Fibroblast of lung (primary cell): ENCODE results near the gene P2RY6. TPM values are rescaled to one million over a fixed set of nuclear protein-coding genes. Genes with fewer than 3 reads are reported as not detected.

Experiments used
- DNase-seq, 2 donors: peaks; one replicate each; pipeline versions ENCODE4 v3.0.0 to v3.0.0-alpha.2; 2010; ENCODE audit warnings: low read depth in 2 of 2
- H2AFZ ChIP-seq: 2 replicates; pipeline ENCODE4 v1.5.1; 2012; ENCODE audit warnings: low read length, control low read depth, inconsistent platforms
- H3K27ac ChIP-seq: 2 replicates; pipeline ENCODE4 v1.5.1; 2011; ENCODE audit warnings: low read length, control low read depth; ENCODE audit not compliant: insufficient read depth
- H3K27me3 ChIP-seq: 2 replicates; pipeline ENCODE4 v1.5.1; 2011; ENCODE audit warnings: mild to moderate bottlenecking, low read length; ENCODE audit not compliant: control insufficient read depth, insufficient read depth
- H3K36me3 ChIP-seq: 2 replicates; pipeline ENCODE4 v1.5.1; 2011; ENCODE audit warnings: low read length; ENCODE audit not compliant: control insufficient read depth, insufficient read depth
- H3K4me1 ChIP-seq: 2 replicates; pipeline ENCODE4 v1.5.1; 2011; ENCODE audit warnings: low read length; ENCODE audit not compliant: control insufficient read depth, insufficient read depth; ENCODE audit errors: extremely low read depth
- H3K4me2 ChIP-seq: 2 replicates; pipeline ENCODE4 v1.5.1; 2011; ENCODE audit warnings: low read length, control low read depth; ENCODE audit not compliant: insufficient read depth; ENCODE audit errors: extremely low read depth
- H3K4me3 ChIP-seq, 4 experiments: fragments of 200-600 bp in 1 of 4; sonication (generic) in 1 of 4; replicated peaks in 1 of 4; 2 replicates each; pipeline ENCODE4 v1.5.1; 2011 to 2016; ENCODE audit warnings: low read length in 4 of 4, low read depth in 3 of 4, mild to moderate bottlenecking in 3 of 4, control low read depth in 2 of 4, inconsistent platforms in 1 of 4, mixed read lengths in 1 of 4; ENCODE audit not compliant: insufficient read depth in 1 of 4; ENCODE audit errors: control extremely low read depth in 1 of 4
- H3K79me2 ChIP-seq: 2 replicates; pipeline ENCODE4 v1.5.1; 2012; ENCODE audit warnings: mild to moderate bottlenecking, low read length, inconsistent platforms; ENCODE audit not compliant: control insufficient read depth, insufficient read depth
- H3K9ac ChIP-seq: 2 replicates; pipeline ENCODE4 v1.5.1; 2011; ENCODE audit warnings: mild to moderate bottlenecking, low read length, control low read depth; ENCODE audit not compliant: insufficient read depth
- H3K9me3 ChIP-seq: 2 replicates; pipeline ENCODE4 v1.5.1; 2012; ENCODE audit warnings: low read depth, low read length; ENCODE audit not compliant: control insufficient read depth, insufficient read depth
- H4K20me1 ChIP-seq: 2 replicates; pipeline ENCODE4 v1.5.1; 2011; ENCODE audit warnings: low read length; ENCODE audit not compliant: control insufficient read depth, insufficient read depth; ENCODE audit errors: extremely low read depth
- CTCF ChIP-seq, 2 donors: IDR thresholded peaks in 1 of 2; conservative IDR thresholded peaks in 1 of 2; 1 replicate in 1 of 2; 2 replicates in 1 of 2; pipeline ENCODE4 v1.5.1; 2011 to 2012; ENCODE audit warnings: low read length in 2 of 2, control low read depth in 1 of 2, inconsistent platforms in 1 of 2, low read depth in 1 of 2, mild to moderate bottlenecking in 1 of 2
- EZH2 ChIP-seq: IDR thresholded peaks from 2 replicates; pipeline ENCODE4 v1.5.1; 2012; ENCODE audit warnings: low read length, control low read depth, mild to moderate bottlenecking; ENCODE audit errors: missing control alignments
- polyA plus RNA-seq, 2 donors: library from polyadenylated mRNA; depleted of rRNA in 1 of 2; stranded (reverse) in 1 of 2; unstranded in 1 of 2; fragments of >200 nt; gene quantifications; 2 replicates each; pipeline ENCODE4 v1.2.1, GENCODE V29; 2011 to 2012; ENCODE audit warnings: missing spikeins in 1 of 2
- total RNA-seq: library from RNA; depleted of rRNA; stranded (reverse); fragments of >200 nt; gene quantifications from 2 replicates; pipeline ENCODE4 v1.2.1, GENCODE V29; 2014

Gene P2RY6
- total and polyA plus RNA-seq, 2 donors (not counting 1 experiment from before 2014, with no cell fraction given), result 0.12 to 0.33 TPM

- no peak for DNase-seq
- H3K4me1 ChIP-seq, result peaks cover 9% of the 10 kb centered on the region
- no peaks in the 10 kb centered on the region for H4K20me1 ChIP-seq
- no peaks in the 10 kb centered on the region for H3K27me3 ChIP-seq
- no peaks in the 10 kb centered on the region for H3K79me2 ChIP-seq
- H3K9ac ChIP-seq, result no peak overlapping the region
- H3K36me3 ChIP-seq, result no peaks in the 10 kb centered on the region
- TF ChIP-seq EZH2 (no peak), CTCF (conservative IDR thresholded peaks at IDR 0.05 in 1 of 2, IDR thresholded peaks at IDR 0.05 in 1 of 2; ENCODE audit: low read depth in 1 of 2, low read length in 2 of 2) (no peak)
- no peak overlapping the region for H2AFZ ChIP-seq
- H3K4me3 ChIP-seq, result no peak overlapping the region
- H3K4me2 ChIP-seq, result no peak overlapping the region
- H3K9me3 ChIP-seq, result no peaks in the 10 kb centered on the region
- no peak overlapping the region for H3K27ac ChIP-seq
Measured at GRCh38 chr11:73297231-73297590, 25.1 kb downstream of the P2RY6 start.

DNA sequence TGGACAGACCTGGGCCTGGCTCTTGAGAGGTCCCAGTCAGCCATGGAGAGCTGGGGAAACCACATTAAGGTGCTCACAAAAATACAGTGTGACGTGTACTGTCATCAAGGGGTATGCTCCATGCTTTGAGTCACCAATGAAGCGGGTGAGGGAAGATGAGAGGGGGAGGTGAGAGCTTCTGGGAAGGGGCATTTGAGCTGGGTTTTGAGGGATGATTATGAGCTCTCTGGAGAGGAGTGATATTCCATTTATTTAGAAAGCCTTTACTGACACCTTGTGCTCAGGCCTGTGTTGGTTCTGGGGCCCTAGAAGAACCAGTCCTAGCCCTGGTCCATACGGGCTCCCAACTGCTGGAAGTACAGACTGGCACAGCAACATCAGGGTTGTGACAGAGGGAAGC is 25.6 kb downstream of the P2RY6 start:
- Histone ChIP-seq H3K27me3 (no peaks in the 10 kb centered on the region), H3K4me1 (peaks cover 9% of the 10 kb centered on the region), H3K27ac (no peak overlapping the region), H3K4me3 (no peak overlapping the region), H3K9ac (no peak overlapping the region), H3K9me3 (no peaks in the 10 kb centered on the region), H4K20me1 (no peaks in the 10 kb centered on the region), H3K79me2 (no peaks in the 10 kb centered on the region), H3K4me2 (no peak overlapping the region), H2AFZ (no peak overlapping the region), H3K36me3 (no peaks in the 10 kb centered on the region)
- DNase-seq, result no peak
- no peak for TF ChIP-seq CTCF (conservative IDR thresholded peaks at IDR 0.05 in 1 of 2, IDR thresholded peaks at IDR 0.05 in 1 of 2; ENCODE audit: low read depth in 1 of 2, low read length in 2 of 2)
- no peak for TF ChIP-seq EZH2

- DNase-seq, result no peak
- Histone ChIP-seq H3K9me3 (no peaks in the 10 kb centered on the region), H3K79me2 (no peaks in the 10 kb centered on the region), H3K4me2 (no peak overlapping the region), H2AFZ (no peak overlapping the region), H3K9ac (no peak overlapping the region), H3K27me3 (no peaks in the 10 kb centered on the region), H4K20me1 (no peaks in the 10 kb centered on the region), H3K4me1 (peaks cover 9% of the 10 kb centered on the region), H3K36me3 (no peaks in the 10 kb centered on the region), H3K27ac (no peak overlapping the region), H3K4me3 (no peak overlapping the region)
- TF ChIP-seq EZH2, result no peak
- TF ChIP-seq CTCF (conservative IDR thresholded peaks at IDR 0.05 in 1 of 2, IDR thresholded peaks at IDR 0.05 in 1 of 2; ENCODE audit: low read depth in 1 of 2, low read length in 2 of 2), result no peak
Measured at GRCh38 chr11:73298233-73298632, 26.1 kb downstream of the P2RY6 start.
